HL-60/S4 (cell line): ENCODE results near the gene ANO1.

Experiments used
- in situ Hi-C: fragments of 300-500 bp; cut with MboI; formaldehyde crosslinking; loops from 2 replicates; pipeline ENCODE4 v1.14.3; 2022; ENCODE audit warnings: low sequenced_read_pairs

Gene ANO1

GRCh38 chr11:70092959-70093715, 15.0 kb downstream of the ANO1 start:
- in situ Hi-C loops = no loop called here

GRCh38 chr11:70095541-70096252, 17.6 kb downstream of the ANO1 start:
- in situ Hi-C loops = no loop called here

GRCh38 chr11:70097783-70098563, 19.9 kb downstream of the ANO1 start:
- in situ Hi-C loops = no loop called here

- in situ Hi-C loops = no loop called here
Measured at GRCh38 chr11:70098936-70099335, 20.8 kb downstream of the ANO1 start.

- in situ Hi-C loops = no loop called here
Measured at GRCh38 chr11:70099578-70100279, 21.6 kb downstream of the ANO1 start.

- in situ Hi-C loops = no loop called here
Measured at GRCh38 chr11:70100280-70100603, 22.1 kb downstream of the ANO1 start.

GRCh38 chr11:70100791-70101190, 22.7 kb downstream of the ANO1 start:
- in situ Hi-C loops = no loop called here

GRCh38 chr11:70103256-70103975, 25.3 kb downstream of the ANO1 start:
- in situ Hi-C loops = no loop called here

- in situ Hi-C loops = no loop called here
Measured at GRCh38 chr11:70104419-70104818, 26.3 kb downstream of the ANO1 start.

GRCh38 chr11:70104961-70105360, 26.8 kb downstream of the ANO1 start:
- in situ Hi-C loops = no loop called here

GRCh38 chr11:70105369-70105754, 27.2 kb downstream of the ANO1 start:
- in situ Hi-C loops = no loop called here

- in situ Hi-C loops = no loop called here
Measured at GRCh38 chr11:70105755-70106571, 27.8 kb downstream of the ANO1 start.

- in situ Hi-C loops = no loop called here
Measured at GRCh38 chr11:70106757-70107156, 28.6 kb downstream of the ANO1 start.

GRCh38 chr11:70107191-70107590, 29.1 kb downstream of the ANO1 start:
- in situ Hi-C loops = no loop called here

- in situ Hi-C loops = no loop called here
Measured at GRCh38 chr11:70107756-70108155, 29.6 kb downstream of the ANO1 start.

GRCh38 chr11:70108250-70108649, 30.1 kb downstream of the ANO1 start:
- in situ Hi-C loops = no loop called here

GRCh38 chr11:70109006-70109405, 30.9 kb downstream of the ANO1 start:
- in situ Hi-C loops = no loop called here

- in situ Hi-C loops = no loop called here
Measured at GRCh38 chr11:70109903-70110302, 31.8 kb downstream of the ANO1 start.

- in situ Hi-C loops = no loop called here
Measured at GRCh38 chr11:70110538-70111055, 32.5 kb downstream of the ANO1 start.
